GM06990 (cell line): ENCODE data around the gene APOE.
"Not testable (repeated sequence)": the region's sequence is repeated elsewhere in the genome, so short reads cannot be mapped to it uniquely, and the experiment has no call there.

Experiments
- DNase-seq: peaks from one replicate; pipeline ENCODE4 v3.0.0-alpha.2; 2011; ENCODE audit not compliant: insufficient read length; ENCODE audit errors: extremely low read depth
- H3K27me3 ChIP-seq: replicated peaks from 2 replicates; pipeline ENCODE4 v1.6.0; 2011; ENCODE audit warnings: low read length; ENCODE audit not compliant: control insufficient read depth, insufficient read depth
- H3K36me3 ChIP-seq: 2 replicates; pipeline ENCODE4 v1.5.1; 2011; ENCODE audit warnings: low read length; ENCODE audit not compliant: control insufficient read depth, insufficient read depth
- H3K4me3 ChIP-seq: replicated peaks from 2 replicates; pipeline ENCODE4 v1.5.1; 2011; ENCODE audit warnings: low read depth, mild to moderate bottlenecking, control low read depth, low read length
- CTCF ChIP-seq: IDR thresholded peaks from 2 replicates; pipeline ENCODE4 v1.5.1; 2011; ENCODE audit warnings: low read length, control low read depth, mild to moderate bottlenecking, inconsistent platforms; ENCODE audit not compliant: insufficient read depth, poor library complexity, severe bottlenecking

The APOE gene

GRCh38 chr19:44882063-44882462, 23.5 kb upstream of the APOE start:
- TF ChIP-seq CTCF, result no peak
- H3K27me3 ChIP-seq, result no peaks in the 10 kb centered on the region; the same call in 1 of the 2 replicates
- no peak overlapping the region for H3K4me3 ChIP-seq
- no peaks in the 10 kb centered on the region for H3K36me3 ChIP-seq
- DNase-seq, result no peak

- not testable (repeated sequence) for DNase-seq, H3K4me3 ChIP-seq, H3K27me3 ChIP-seq, H3K36me3 ChIP-seq
These were observed 22.8 kb upstream of the APOE start for GRCh38 chr19:44882619-44883397.

GRCh38 chr19:44883922-44884321, 21.7 kb upstream of the APOE start:
- H3K27me3 ChIP-seq, result no peaks in the 10 kb centered on the region; the same call in 1 of the 2 replicates
- no peak for TF ChIP-seq CTCF
- no peak for DNase-seq
- H3K4me3 ChIP-seq, result no peak overlapping the region
- no peaks in the 10 kb centered on the region for H3K36me3 ChIP-seq

GRCh38 chr19:44884566-44884965, 21.0 kb upstream of the APOE start:
- no peak for DNase-seq
- Histone ChIP-seq H3K4me3 (no peak overlapping the region), H3K27me3 (no peaks in the 10 kb centered on the region; the same call in 1 of the 2 replicates), H3K36me3 (no peaks in the 10 kb centered on the region)
- no peak for TF ChIP-seq CTCF

- TF ChIP-seq CTCF, result no peak
- H3K36me3 ChIP-seq, result no peaks in the 10 kb centered on the region
These were observed 19.5 kb upstream of the APOE start for GRCh38 chr19:44886141-44886540.

GRCh38 chr19:44887648-44888047, 17.9 kb upstream of the APOE start:
- Histone ChIP-seq H3K27me3 (no peaks in the 10 kb centered on the region), H3K4me3 (no peak overlapping the region), H3K36me3 (peaks cover 2% of the 10 kb centered on the region)
- no peak for TF ChIP-seq CTCF
- DNase-seq, result no peak

More at GRCh38 chr19:44886141-44886540, 19.5 kb upstream of the APOE start:
- H3K4me3 ChIP-seq, result no peak overlapping the region
- no peak for DNase-seq
- H3K27me3 ChIP-seq, result no peaks in the 10 kb centered on the region

- H3K36me3 ChIP-seq, DNase-seq, H3K4me3 ChIP-seq, H3K27me3 ChIP-seq: not testable (repeated sequence)
These were observed 17.3 kb upstream of the APOE start for GRCh38 chr19:44888335-44888734.
